Cardiac fibroblast (primary cell): Measurements from ENCODE around the gene USF3.

ENCODE experiments used
- DNase-seq, 2 donors: peaks; one replicate each; pipeline versions ENCODE4 v3.0.0 to v3.0.0-alpha.2; 2010; ENCODE audit warnings: low read depth in 2 of 2
- H3K4me3 ChIP-seq, 2 donors: replicated peaks in 1 of 2; 1 replicate in 1 of 2; 2 replicates in 1 of 2; pipeline ENCODE4 v1.5.1; 2011; ENCODE audit warnings: low read depth in 2 of 2, low read length in 2 of 2, mild to moderate bottlenecking in 2 of 2, moderate library complexity in 1 of 2
- TF ChIP-seq, protein P1 (sequence below): IDR thresholded peaks from one replicate; pipeline ENCODE4 v1.5.1; 2011; ENCODE audit warnings: low read depth, mild to moderate bottlenecking, low read length, inconsistent platforms

Gene USF3

DNA sequence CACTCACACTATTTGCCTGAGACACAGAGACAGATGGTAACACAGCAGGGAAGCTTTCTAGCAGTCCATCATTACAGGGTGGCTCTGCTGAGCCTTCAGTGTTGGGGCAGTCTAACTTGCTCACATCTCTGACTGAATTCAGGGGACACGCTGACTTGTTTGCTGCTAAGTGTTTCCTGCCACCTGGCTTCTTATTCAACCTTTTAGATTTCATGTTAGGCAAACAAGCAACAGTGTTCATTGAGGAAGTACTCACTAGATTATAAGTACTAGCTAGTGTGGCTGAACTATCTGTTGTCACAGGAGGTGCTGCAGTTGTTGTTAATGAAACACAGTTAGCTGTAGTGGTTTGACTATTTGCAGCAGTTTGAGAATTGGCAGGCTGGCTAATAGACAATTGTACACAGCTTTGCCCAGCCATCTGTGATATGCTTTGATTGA lies 37.3 kb downstream of the USF3 start:
- TF ChIP-seq, protein P1, sequence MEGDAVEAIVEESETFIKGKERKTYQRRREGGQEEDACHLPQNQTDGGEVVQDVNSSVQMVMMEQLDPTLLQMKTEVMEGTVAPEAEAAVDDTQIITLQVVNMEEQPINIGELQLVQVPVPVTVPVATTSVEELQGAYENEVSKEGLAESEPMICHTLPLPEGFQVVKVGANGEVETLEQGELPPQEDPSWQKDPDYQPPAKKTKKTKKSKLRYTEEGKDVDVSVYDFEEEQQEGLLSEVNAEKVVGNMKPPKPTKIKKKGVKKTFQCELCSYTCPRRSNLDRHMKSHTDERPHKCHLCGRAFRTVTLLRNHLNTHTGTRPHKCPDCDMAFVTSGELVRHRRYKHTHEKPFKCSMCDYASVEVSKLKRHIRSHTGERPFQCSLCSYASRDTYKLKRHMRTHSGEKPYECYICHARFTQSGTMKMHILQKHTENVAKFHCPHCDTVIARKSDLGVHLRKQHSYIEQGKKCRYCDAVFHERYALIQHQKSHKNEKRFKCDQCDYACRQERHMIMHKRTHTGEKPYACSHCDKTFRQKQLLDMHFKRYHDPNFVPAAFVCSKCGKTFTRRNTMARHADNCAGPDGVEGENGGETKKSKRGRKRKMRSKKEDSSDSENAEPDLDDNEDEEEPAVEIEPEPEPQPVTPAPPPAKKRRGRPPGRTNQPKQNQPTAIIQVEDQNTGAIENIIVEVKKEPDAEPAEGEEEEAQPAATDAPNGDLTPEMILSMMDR: no peak
- no peak overlapping the region for H3K4me3 ChIP-seq
- no peak for DNase-seq

DNA sequence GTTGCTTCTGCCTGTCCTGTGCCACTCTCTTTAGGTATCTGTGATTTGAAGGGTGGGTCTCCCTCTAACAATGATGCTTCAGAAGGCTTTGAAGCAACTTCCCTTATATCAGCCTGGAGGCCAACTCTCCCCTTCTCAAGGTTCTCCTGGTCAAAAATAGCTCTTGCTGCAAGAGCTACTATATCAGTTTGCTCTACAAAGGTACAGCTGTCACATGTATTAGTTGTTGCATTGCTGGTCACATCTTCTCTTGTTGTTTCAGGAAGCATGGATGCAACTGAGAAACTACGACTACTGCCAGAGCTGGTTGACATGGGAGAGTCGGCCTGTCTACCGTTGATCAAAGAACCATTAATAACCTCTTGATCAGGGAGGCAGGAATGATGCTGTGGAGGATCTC lies 38.3 kb downstream of the USF3 start:
- H3K4me3 ChIP-seq: no peak overlapping the region
- TF ChIP-seq, protein P1: no peak
- DNase-seq: no peak

DNA sequence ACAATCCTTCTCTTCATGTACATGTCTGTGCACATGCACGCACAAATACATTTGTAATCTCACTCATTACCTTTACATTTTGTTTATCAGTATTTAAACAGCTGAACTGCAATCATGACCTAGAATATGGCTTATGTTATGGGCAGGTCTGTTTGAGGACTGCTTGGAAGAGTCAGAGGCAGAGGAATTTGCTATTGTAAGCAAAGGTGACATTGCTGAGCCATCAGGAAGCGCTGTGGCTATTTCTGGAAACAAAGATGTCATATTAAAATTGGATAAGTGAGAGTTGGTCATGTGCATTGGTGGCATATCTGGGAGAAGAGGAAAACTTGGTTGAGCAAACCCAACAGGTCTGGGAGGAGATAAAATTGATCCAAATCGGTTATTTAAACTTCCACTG lies 41.6 kb downstream of the USF3 start:
- TF ChIP-seq, protein P1: no peak
- no peak overlapping the region for H3K4me3 ChIP-seq
- no peak for DNase-seq

DNA sequence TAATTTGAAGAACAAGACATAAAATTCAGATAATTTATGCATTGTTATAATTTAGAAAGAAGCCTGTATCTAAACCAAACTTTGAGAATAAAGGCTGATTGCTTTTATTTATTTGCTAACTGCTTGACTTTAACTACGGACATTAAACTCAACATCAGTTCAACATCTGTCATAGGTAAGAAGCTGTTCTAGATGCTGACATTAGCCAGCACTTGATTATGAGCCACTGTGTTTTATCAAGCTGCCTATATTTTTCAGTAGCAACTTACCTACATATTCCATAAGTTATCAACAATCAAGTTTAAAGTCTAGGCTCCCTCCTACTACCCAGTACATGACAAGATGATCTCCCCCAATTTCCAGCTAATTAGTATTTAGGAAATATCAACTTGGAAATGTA lies 42.1 kb downstream of the USF3 start:
- DNase-seq: no peak
- no peak overlapping the region for H3K4me3 ChIP-seq
- TF ChIP-seq, protein P1: no peak

DNA sequence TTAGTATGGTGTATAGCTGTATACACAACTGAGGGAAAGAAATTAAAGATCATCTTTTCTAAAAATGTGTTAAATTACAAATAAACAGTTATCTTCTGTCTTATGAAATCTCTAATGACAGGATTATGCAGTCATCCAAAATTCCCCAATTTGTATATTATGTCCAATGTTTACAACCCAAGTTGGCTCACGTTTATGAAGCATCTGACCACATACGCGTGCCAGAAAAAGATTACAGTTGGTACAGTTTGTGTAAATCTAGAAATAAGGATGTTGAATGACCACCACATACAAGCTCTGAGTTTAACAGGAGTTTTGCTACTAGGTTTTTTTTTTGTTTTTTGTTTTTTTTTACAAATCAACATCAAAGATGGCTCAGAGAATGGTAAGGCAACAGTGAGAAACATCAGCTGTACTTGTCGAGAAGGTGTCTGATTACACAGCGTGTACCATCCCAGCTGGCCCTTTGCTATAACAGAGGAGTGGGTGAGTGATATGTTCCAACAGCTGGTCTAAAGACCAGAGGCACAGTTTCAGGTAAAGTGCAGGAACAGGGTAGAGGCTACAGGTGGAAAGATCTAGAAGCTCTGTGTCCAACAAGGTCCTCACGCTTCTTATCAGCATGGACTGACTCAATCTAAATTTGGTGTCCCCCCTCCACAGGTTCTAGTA lies 47.1 kb downstream of the USF3 start:
- TF ChIP-seq, protein P1: no peak
- H3K4me3 ChIP-seq: no peak overlapping the region
- DNase-seq: no peak

DNA sequence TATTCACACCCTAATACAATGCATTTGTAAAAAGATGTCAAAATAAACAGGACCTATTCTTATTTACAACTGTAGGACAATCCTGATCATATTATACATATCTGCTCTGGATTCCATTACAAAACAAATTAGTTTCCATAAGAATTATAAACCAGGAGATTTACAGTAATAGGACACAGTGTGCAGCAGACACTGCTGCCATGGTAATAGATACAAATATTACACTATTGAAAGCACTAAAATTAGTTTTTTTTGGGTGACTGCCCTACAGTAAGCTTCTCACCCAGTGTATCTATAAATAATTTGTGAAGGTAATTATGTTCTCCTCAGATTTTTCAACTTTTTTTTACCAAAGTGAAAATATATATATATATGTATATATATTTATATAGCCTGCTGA lies 47.9 kb downstream of the USF3 start:
- no peak for DNase-seq
- H3K4me3 ChIP-seq: no peak overlapping the region
- TF ChIP-seq, protein P1: no peak

DNA sequence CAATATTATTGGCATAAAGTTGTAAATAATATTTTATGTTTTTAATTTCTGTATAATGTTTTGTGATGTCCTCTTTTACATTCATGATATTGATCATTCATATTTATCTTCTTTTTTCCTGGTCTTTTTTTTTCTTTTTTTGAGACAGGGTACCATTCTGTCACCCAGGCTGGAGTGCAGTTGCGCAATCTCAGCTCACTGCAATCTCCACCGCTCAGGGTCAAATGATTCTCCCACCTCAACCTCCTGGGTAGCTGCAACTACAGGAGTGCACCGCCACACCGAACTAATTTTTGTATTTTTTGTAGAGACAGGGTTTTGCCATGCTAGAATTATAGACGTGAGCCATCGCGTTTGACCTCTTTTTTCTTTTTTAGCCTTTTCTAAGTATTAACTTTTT lies 52.9 kb downstream of the USF3 start:
- no peak for DNase-seq
- TF ChIP-seq, protein P1: no peak
- H3K4me3 ChIP-seq: no peak overlapping the region
